Lower leg skin (tissue), 4 donors: ENCODE results near the gene SP100. TPM values are rescaled to one million over a fixed set of nuclear protein-coding genes. Genes with fewer than 3 reads are reported as not detected.
"Not testable (repeated sequence)": the region's sequence is repeated elsewhere in the genome, so short reads cannot be mapped to it uniquely, and the experiment has no call there.

Experiments used
- DNase-seq, 2 donors: peaks; one replicate each; pipeline ENCODE4 v3.0.0-alpha.2; 2019; ENCODE audit warnings: low spot score in 2 of 2
- H3K4me3 ChIP-seq: fragments of 200-600 bp; sonication (generic); 2 replicates; pipeline ENCODE4 v1.5.1; 2017; ENCODE audit warnings: mild to moderate bottlenecking, low read depth; ENCODE audit not compliant: poor library complexity, severe bottlenecking
- CTCF ChIP-seq, 3 donors: fragments of 450-650 bp; IDR thresholded peaks; one replicate each; pipeline ENCODE4 v1.5.1; 2016; ENCODE audit warnings: antibody characterized with exemption in 3 of 3, mild to moderate bottlenecking in 3 of 3, moderate library complexity in 2 of 3
- POLR2A ChIP-seq, 2 donors: fragments of 450-650 bp; IDR thresholded peaks; one replicate each; pipeline ENCODE4 v1.6.1; 2016 to 2017; ENCODE audit warnings: antibody characterized with exemption in 2 of 2, mild to moderate bottlenecking in 1 of 2, moderate library complexity in 1 of 2
- whole genome bisulfite sequencing, 2 donors: methylation state at CpG; one replicate each; pipeline ENCODE4 v1.1.5; 2018; 5-methylcytosine and 5-hydroxymethylcytosine counted together
- intact Hi-C: fragments of 100-400 bp; cut with DNase I; formaldehyde crosslinking; loops from one replicate; pipeline ENCODE4 v1.15.0; 2023; ENCODE audit warnings: low total_unique reads
- total RNA-seq, 4 donors: library from RNA; depleted of rRNA; stranded (reverse); fragments of >200 nt; gene quantifications; one replicate each; pipeline ENCODE4 v1.1.0, GENCODE V29; 2016

Gene SP100
- total RNA-seq, 4 donors from 2014 or later, result 48.1 to 74.6 (median 58.1) TPM

- 84 to 96% methylated on average over 2 of the region's 2 CpGs for WGBS, 2 donors
- TF ChIP-seq CTCF (IDR thresholded peaks at IDR 0.05), result no peak
- TF ChIP-seq POLR2A (IDR thresholded peaks at IDR 0.05), result no peak
- intact Hi-C loops, result no loop called here
- H3K4me3 ChIP-seq, result no peak overlapping the region
- DNase-seq, result no peak
These were observed 19.4 kb downstream of the SP100 start for GRCh38 chr2:230435431-230435830.

- intact Hi-C loops, DNase-seq, H3K4me3 ChIP-seq: not testable (repeated sequence)
These were observed 23.1 kb downstream of the SP100 start for GRCh38 chr2:230439121-230439520.

GRCh38 chr2:230439590-230439989 is 23.6 kb downstream of the SP100 start:
- no peak for DNase-seq
- no peak overlapping the region for H3K4me3 ChIP-seq
- no peak for TF ChIP-seq POLR2A (IDR thresholded peaks at IDR 0.05)
- TF ChIP-seq CTCF (IDR thresholded peaks at IDR 0.05), result no peak
- intact Hi-C loops, result no loop called here
- WGBS, 2 donors, result 57% methylated on average over 2 of the region's 2 CpGs

- no peak for DNase-seq
- no peak for TF ChIP-seq CTCF (IDR thresholded peaks at IDR 0.05)
- no peak for TF ChIP-seq POLR2A (IDR thresholded peaks at IDR 0.05)
- no peak overlapping the region for H3K4me3 ChIP-seq
- 61 to 66% methylated on average over 4 of the region's 4 CpGs for whole genome bisulfite sequencing, 2 donors
- intact Hi-C loops, result no loop called here
These were observed 25.4 kb downstream of the SP100 start for GRCh38 chr2:230441227-230441897.

- WGBS, 2 donors, result 94 to 100% methylated on average over 2 of the region's 2 CpGs
- no peak for DNase-seq
- H3K4me3 ChIP-seq, result no peak overlapping the region
- TF ChIP-seq POLR2A (IDR thresholded peaks at IDR 0.05) (no peak), CTCF (IDR thresholded peaks at IDR 0.05) (no peak)
- intact Hi-C loops, result no loop called here
These were observed 27.5 kb downstream of the SP100 start for GRCh38 chr2:230443541-230443940.

- 82 to 90% methylated on average over 2 of the region's 2 CpGs for WGBS, 2 donors
- DNase-seq, result no peak
- TF ChIP-seq POLR2A (IDR thresholded peaks at IDR 0.05) (no peak), CTCF (IDR thresholded peaks at IDR 0.05) (no peak)
- intact Hi-C loops, result no loop called here
- H3K4me3 ChIP-seq, result no peak overlapping the region
These were observed 28.8 kb downstream of the SP100 start for GRCh38 chr2:230444832-230445231.
